IMR-90 (cell line): ENCODE results near the gene ZNF580. TPM values are rescaled to one million over a fixed set of nuclear protein-coding genes. Genes with fewer than 3 reads are reported as not detected.

ENCODE experiments used
- ATAC-seq: fragments of 200-7000 bp; cut with Tn5 transposase; 2 replicates; pipeline ENCODE4 v1.9.1; 2020; ENCODE audit warnings: low read depth, mild to moderate bottlenecking, moderate library complexity
- BruUV-seq: library from RNA; stranded (reverse); fragments of 400-500 nt; replicated peaks from 2 replicates; lab custom pipeline; 2021; lab: Mats Ljungman, UMichigan
- CTCF ChIA-PET: fragments of 300-600 bp; formaldehyde crosslinking; extraction: SDS; loops from one replicate; lab custom pipeline; 2021; ENCODE audit warnings: antibody characterized with exemption; lab: Yijun Ruan, JAX
- POLR2A ChIA-PET: fragments of 300-600 bp; sonication (Branson Sonifier 250); formaldehyde crosslinking; loops from one replicate; lab custom pipeline; 2022; ENCODE audit warnings: antibody characterized with exemption; ENCODE audit not compliant: unreplicated experiment; lab: Charles Lee
- DNase-seq: peaks from one replicate; pipeline ENCODE4 v3.0.0; 2013
- H2AFZ ChIP-seq: replicated peaks from 2 replicates; pipeline ENCODE3; 2013; ENCODE audit warnings: low read length, mild to moderate bottlenecking; ENCODE audit not compliant: poor library complexity
- H2AK5ac ChIP-seq: 2 replicates; pipeline ENCODE4 v1.6.1; 2013; ENCODE audit warnings: low read depth, low read length, inconsistent platforms
- H2AK9ac ChIP-seq: replicated peaks from 2 replicates; pipeline ENCODE3; 2013; ENCODE audit warnings: mild to moderate bottlenecking, low read depth, low read length, moderate library complexity; ENCODE audit not compliant: poor library complexity
- H2BK120ac ChIP-seq: 2 replicates; pipeline ENCODE4 v1.6.1; 2013; ENCODE audit warnings: low read depth, low read length, inconsistent platforms
- H2BK15ac ChIP-seq: 3 replicates; pipeline ENCODE4 v1.6.1; 2013; ENCODE audit warnings: low read depth, low read length, inconsistent platforms
- H2BK20ac ChIP-seq: 2 replicates; pipeline ENCODE4 v1.6.1; 2013; ENCODE audit warnings: low read depth, mild to moderate bottlenecking, inconsistent platforms, low read length, moderate library complexity
- H2BK5ac ChIP-seq: 2 replicates; pipeline ENCODE4 v1.6.1; 2013; ENCODE audit warnings: mild to moderate bottlenecking, low read depth, low read length, inconsistent platforms; ENCODE audit not compliant: poor library complexity, severe bottlenecking
- H3K14ac ChIP-seq: replicated peaks from 2 replicates; pipeline ENCODE4 v1.6.1; 2013; ENCODE audit warnings: low read depth, low read length, inconsistent platforms
- H3K18ac ChIP-seq: 2 replicates; pipeline ENCODE4 v1.6.1; 2013; ENCODE audit warnings: low read depth, low read length, control low read depth
- H3K23ac ChIP-seq: 2 replicates; pipeline ENCODE4 v1.6.1; 2013; ENCODE audit warnings: low read depth, low read length, inconsistent platforms
- H3K27ac ChIP-seq: 2 replicates; pipeline ENCODE4 v1.5.1; 2013; ENCODE audit warnings: mild to moderate bottlenecking, control low read depth, low read length; ENCODE audit not compliant: insufficient read depth
- H3K27me3 ChIP-seq: 2 replicates; pipeline ENCODE4 v1.6.1; 2013; ENCODE audit warnings: low read length; ENCODE audit not compliant: control insufficient read depth, insufficient read depth
- H3K36me3 ChIP-seq: 2 replicates; pipeline ENCODE4 v1.6.1; 2013; ENCODE audit warnings: low read length, mixed read lengths; ENCODE audit not compliant: control insufficient read depth, insufficient read depth
- H3K4ac ChIP-seq: 2 replicates; pipeline ENCODE4 v1.6.1; 2013; ENCODE audit warnings: low read depth, low read length, inconsistent platforms
- H3K4me1 ChIP-seq: 2 replicates; pipeline ENCODE4 v1.6.1; 2013; ENCODE audit warnings: low read length, mixed read lengths; ENCODE audit not compliant: control insufficient read depth, insufficient read depth
- H3K4me2 ChIP-seq: 2 replicates; pipeline ENCODE4 v1.6.1; 2013; ENCODE audit warnings: low read depth, mild to moderate bottlenecking, control low read depth, low read length, moderate library complexity
- H3K4me3 ChIP-seq: 2 replicates; pipeline ENCODE4 v1.5.1; 2013; ENCODE audit warnings: low read depth, mild to moderate bottlenecking, control low read depth, low read length, moderate library complexity; ENCODE audit not compliant: insufficient read depth
- H3K56ac ChIP-seq: 2 replicates; pipeline ENCODE4 v1.6.1; 2013; ENCODE audit warnings: low read length, inconsistent platforms; ENCODE audit not compliant: insufficient read depth; ENCODE audit errors: extremely low read depth
- H3K79me1 ChIP-seq, 2 experiments: 2 replicates each; pipeline ENCODE4 v1.6.1; 2013; ENCODE audit warnings: low read length in 2 of 2, inconsistent platforms in 1 of 2, low read depth in 1 of 2
- H3K9ac ChIP-seq: 2 replicates; pipeline ENCODE4 v1.6.1; 2013; ENCODE audit warnings: low read depth, low read length, control low read depth
- H3K9me1 ChIP-seq: 2 replicates; pipeline ENCODE4 v1.6.1; 2013; ENCODE audit warnings: low read length, inconsistent platforms; ENCODE audit not compliant: insufficient read depth
- H3K9me3 ChIP-seq: 2 replicates; pipeline ENCODE4 v1.6.1; 2013; ENCODE audit warnings: low read length; ENCODE audit not compliant: control insufficient read depth, insufficient read depth
- H4K20me1 ChIP-seq: 2 replicates; pipeline ENCODE4 v1.6.1; 2013; ENCODE audit warnings: low read length, inconsistent platforms; ENCODE audit not compliant: insufficient read depth
- H4K5ac ChIP-seq: 2 replicates; pipeline ENCODE4 v1.6.1; 2013; ENCODE audit warnings: mild to moderate bottlenecking, low read depth, low read length, control low read depth
- H4K8ac ChIP-seq, 2 experiments: 2 replicates each; pipeline ENCODE4 v1.6.1; 2013; ENCODE audit warnings: low read depth in 2 of 2, low read length in 2 of 2, control low read depth in 1 of 2, inconsistent platforms in 1 of 2
- H4K91ac ChIP-seq: 2 replicates; pipeline ENCODE4 v1.6.1; 2013; ENCODE audit warnings: low read depth, low read length, inconsistent platforms; ENCODE audit not compliant: insufficient read depth
- BHLHE40 ChIP-seq: fragments of 150-350 bp; IDR thresholded peaks from 2 replicates; pipeline ENCODE4 v1.6.1; 2016; ENCODE audit warnings: mild to moderate bottlenecking, low read depth, low read length
- CEBPB ChIP-seq: IDR thresholded peaks from 2 replicates; pipeline ENCODE4 v1.6.1; 2012; ENCODE audit warnings: low read depth, low read length, improper control_type of control experiment
- CHD1 ChIP-seq: IDR thresholded peaks from 2 replicates; pipeline ENCODE4 v1.6.1; 2012; ENCODE audit warnings: low read depth, low read length, improper control_type of control experiment
- FOS ChIP-seq: fragments of 150-350 bp; IDR thresholded peaks from 2 replicates; pipeline ENCODE4 v1.6.1; 2016; ENCODE audit warnings: low read depth, low read length
- MAZ ChIP-seq: IDR thresholded peaks from 2 replicates; pipeline ENCODE4 v1.6.1; 2012; ENCODE audit warnings: low read depth, mild to moderate bottlenecking, low read length, improper control_type of control experiment, moderate library complexity, borderline replicate concordance
- NFE2L2 ChIP-seq: fragments of 150-350 bp; IDR thresholded peaks from 2 replicates; pipeline ENCODE4 v1.6.1; 2016; ENCODE audit warnings: low read depth, mild to moderate bottlenecking, low read length
- POLR2A ChIP-seq: IDR thresholded peaks from 2 replicates; pipeline ENCODE4 v1.6.1; 2012; ENCODE audit warnings: mild to moderate bottlenecking, low read depth, low read length
- RAD21 ChIP-seq: IDR thresholded peaks from 2 replicates; pipeline ENCODE4 v1.6.1; 2012; ENCODE audit warnings: low read length, improper control_type of control experiment
- RCOR1 ChIP-seq: IDR thresholded peaks from 2 replicates; pipeline ENCODE4 v1.6.1; 2012; ENCODE audit warnings: mild to moderate bottlenecking, low read length, improper control_type of control experiment; ENCODE audit not compliant: insufficient replicate concordance
- RFX5 ChIP-seq: IDR thresholded peaks from 2 replicates; pipeline ENCODE4 v1.8.0; 2012; ENCODE audit warnings: low read depth, mild to moderate bottlenecking, low read length, moderate library complexity
- SMC3 ChIP-seq: fragments of 150-350 bp; IDR thresholded peaks from 2 replicates; pipeline ENCODE4 v1.6.1; 2016; ENCODE audit warnings: low read depth, mild to moderate bottlenecking, antibody characterized with exemption, low read length, moderate library complexity
- WGBS, 2 experiments: methylation state at CpG; one replicate each; pipeline versions ENCODE4 v1.1.5 to v1.1.7; 2013; ENCODE audit warnings: missing lambda C conversion rate in 2 of 2; ENCODE audit not compliant: insufficient read length in 1 of 2; ENCODE audit errors: extremely low coverage in 2 of 2; 5-methylcytosine and 5-hydroxymethylcytosine counted together
- dilution Hi-C: fragments of 300-500 bp; cut with HindIII; formaldehyde crosslinking; loops from one replicate; pipeline ENCODE4 v1.14.3; 2018; ENCODE audit warnings: low sequenced_read_pairs; ENCODE audit not compliant: unreplicated experiment
- in situ Hi-C: fragments of 300-500 bp; cut with MboI; formaldehyde crosslinking; loops from 3 replicates; pipeline ENCODE4 v1.14.3; 2019; ENCODE audit warnings: low sequenced_read_pairs, inconsistent platforms, mixed read lengths
- intact Hi-C: fragments of 100-400 bp; cut with micrococcal nuclease; formaldehyde crosslinking; loops from 2 replicates; pipeline ENCODE4 v1.10.0; 2022
- polyA plus RNA-seq, 3 experiments: library from polyadenylated mRNA; depleted of rRNA; stranded (reverse); fragments of >200 nt; gene quantifications; 2 replicates each; pipeline ENCODE4 v1.2.3, GENCODE V29; 2012; ENCODE audit warnings: low replicate concordance in 1 of 3
- total RNA-seq: library from RNA; depleted of rRNA; stranded (reverse); fragments of >200 nt; gene quantifications from 2 replicates; pipeline ENCODE4 v1.2.3, GENCODE V29; 2012
- TF ChIP-seq, protein P1 (sequence below): fragments of 150-350 bp; IDR thresholded peaks from 2 replicates; pipeline ENCODE4 v1.6.1; 2016; ENCODE audit warnings: low read depth, mild to moderate bottlenecking, low read length, moderate library complexity, borderline replicate concordance
- TF ChIP-seq, protein P2 (sequence below): conservative IDR thresholded peaks from 2 replicates; pipeline ENCODE4 v1.5.1; 2012; ENCODE audit warnings: mild to moderate bottlenecking, low read depth, low read length, improper control_type of control experiment
- TF ChIP-seq, protein P3 (sequence below): fragments of 150-350 bp; IDR thresholded peaks from 2 replicates; pipeline ENCODE4 v1.6.1; 2017; ENCODE audit warnings: mild to moderate bottlenecking, antibody characterized with exemption, low read length, low read depth

The ZNF580 gene
- total and polyA plus RNA-seq, 2 of the 4 experiments (the other 2 are of a cell fraction) = 1.4 to 36.9 TPM

DNA sequence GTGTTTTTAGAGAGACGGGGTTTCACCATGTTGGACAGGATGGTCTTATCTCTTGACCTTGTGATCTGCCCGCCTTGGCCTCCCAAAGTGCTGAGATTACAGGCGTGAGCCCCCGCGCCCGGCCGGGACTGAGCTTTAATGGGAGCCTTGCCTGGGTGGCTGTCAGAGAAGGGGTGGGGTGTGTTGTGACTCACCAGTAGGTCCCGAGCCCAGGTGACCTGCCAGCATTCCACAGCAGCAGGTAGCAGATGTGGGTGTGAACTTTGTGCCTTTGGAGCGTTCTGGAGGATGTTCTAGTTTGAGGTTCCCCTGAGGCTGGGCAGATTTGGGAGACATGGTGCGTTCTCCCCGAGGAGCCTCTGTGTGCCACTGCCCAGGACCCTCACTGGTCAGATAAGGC is 27.2 kb downstream of the ZNF580 start:
- no peak overlapping the region for H2AFZ ChIP-seq
- H2BK120ac ChIP-seq = no peak overlapping the region
- BruUV-seq = no TSS peak
- no peak overlapping the region for H2BK15ac ChIP-seq
- H3K27me3 ChIP-seq = no peaks in the 10 kb centered on the region
- H4K91ac ChIP-seq = no peak overlapping the region
- no peaks in the 10 kb centered on the region for H3K9me3 ChIP-seq
- H3K23ac ChIP-seq = no peak overlapping the region
- peaks cover 88% of the 10 kb centered on the region for H4K20me1 ChIP-seq
- H4K8ac ChIP-seq = no peak overlapping the region
- ATAC-seq (no peak), DNase-seq (no peak)
- H3K9me1 ChIP-seq = no peaks in the 10 kb centered on the region
- H3K4me3 ChIP-seq = no peak overlapping the region
- H3K56ac ChIP-seq = no peak overlapping the region
- H2BK20ac ChIP-seq = no peak overlapping the region
- WGBS, 2 experiments = 87% methylated on average over 7 of the region's 11 CpGs; no CpG with 5 or more reads in 1 of the 2 experiments
- H3K9ac ChIP-seq = no peak overlapping the region
- ChIA-PET CTCF (no interaction called here), POLR2A (no interaction called here)
- H3K27ac ChIP-seq = no peak overlapping the region
- H3K79me1 ChIP-seq = peaks cover 25 to 64% of the 10 kb centered on the region in 2 experiments
- H3K4me1 ChIP-seq = no peaks in the 10 kb centered on the region
- intact Hi-C loops (no loop called here), in situ Hi-C loops (loop anchor here (25.0 kb wide), 2 partner anchors 1206 to 1531 kb away; partner anchors contain the start of genes CDC42EP5, CNOT3 and LENG9), dilution Hi-C loops (no loop called here)
- peaks cover 70% of the 10 kb centered on the region for H3K36me3 ChIP-seq
- no peak overlapping the region for H4K5ac ChIP-seq
- no peak overlapping the region for H2BK5ac ChIP-seq
- TF ChIP-seq FOS (no peak), RFX5 (no peak), CEBPB (no peak), RAD21 (no peak), POLR2A (no peak), BHLHE40 (no peak), MAZ (no peak), SMC3 (no peak), RCOR1 (no peak), CHD1 (no peak), NFE2L2 (no peak)
- TF ChIP-seq, protein P1, sequence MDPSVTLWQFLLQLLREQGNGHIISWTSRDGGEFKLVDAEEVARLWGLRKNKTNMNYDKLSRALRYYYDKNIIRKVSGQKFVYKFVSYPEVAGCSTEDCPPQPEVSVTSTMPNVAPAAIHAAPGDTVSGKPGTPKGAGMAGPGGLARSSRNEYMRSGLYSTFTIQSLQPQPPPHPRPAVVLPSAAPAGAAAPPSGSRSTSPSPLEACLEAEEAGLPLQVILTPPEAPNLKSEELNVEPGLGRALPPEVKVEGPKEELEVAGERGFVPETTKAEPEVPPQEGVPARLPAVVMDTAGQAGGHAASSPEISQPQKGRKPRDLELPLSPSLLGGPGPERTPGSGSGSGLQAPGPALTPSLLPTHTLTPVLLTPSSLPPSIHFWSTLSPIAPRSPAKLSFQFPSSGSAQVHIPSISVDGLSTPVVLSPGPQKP = no peak
- TF ChIP-seq, protein P2, sequence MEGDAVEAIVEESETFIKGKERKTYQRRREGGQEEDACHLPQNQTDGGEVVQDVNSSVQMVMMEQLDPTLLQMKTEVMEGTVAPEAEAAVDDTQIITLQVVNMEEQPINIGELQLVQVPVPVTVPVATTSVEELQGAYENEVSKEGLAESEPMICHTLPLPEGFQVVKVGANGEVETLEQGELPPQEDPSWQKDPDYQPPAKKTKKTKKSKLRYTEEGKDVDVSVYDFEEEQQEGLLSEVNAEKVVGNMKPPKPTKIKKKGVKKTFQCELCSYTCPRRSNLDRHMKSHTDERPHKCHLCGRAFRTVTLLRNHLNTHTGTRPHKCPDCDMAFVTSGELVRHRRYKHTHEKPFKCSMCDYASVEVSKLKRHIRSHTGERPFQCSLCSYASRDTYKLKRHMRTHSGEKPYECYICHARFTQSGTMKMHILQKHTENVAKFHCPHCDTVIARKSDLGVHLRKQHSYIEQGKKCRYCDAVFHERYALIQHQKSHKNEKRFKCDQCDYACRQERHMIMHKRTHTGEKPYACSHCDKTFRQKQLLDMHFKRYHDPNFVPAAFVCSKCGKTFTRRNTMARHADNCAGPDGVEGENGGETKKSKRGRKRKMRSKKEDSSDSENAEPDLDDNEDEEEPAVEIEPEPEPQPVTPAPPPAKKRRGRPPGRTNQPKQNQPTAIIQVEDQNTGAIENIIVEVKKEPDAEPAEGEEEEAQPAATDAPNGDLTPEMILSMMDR = no peak
- TF ChIP-seq, protein P3, sequence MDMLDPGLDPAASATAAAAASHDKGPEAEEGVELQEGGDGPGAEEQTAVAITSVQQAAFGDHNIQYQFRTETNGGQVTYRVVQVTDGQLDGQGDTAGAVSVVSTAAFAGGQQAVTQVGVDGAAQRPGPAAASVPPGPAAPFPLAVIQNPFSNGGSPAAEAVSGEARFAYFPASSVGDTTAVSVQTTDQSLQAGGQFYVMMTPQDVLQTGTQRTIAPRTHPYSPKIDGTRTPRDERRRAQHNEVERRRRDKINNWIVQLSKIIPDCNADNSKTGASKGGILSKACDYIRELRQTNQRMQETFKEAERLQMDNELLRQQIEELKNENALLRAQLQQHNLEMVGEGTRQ = no peak
- H3K14ac ChIP-seq = no peak overlapping the region
- peak overlapping the region; percentile 24 for H2AK9ac ChIP-seq
- no peak overlapping the region for H3K4me2 ChIP-seq
- H3K4ac ChIP-seq = no peak overlapping the region
- H3K18ac ChIP-seq = no peak overlapping the region
- no peak overlapping the region for H2AK5ac ChIP-seq
